Measurements from ENCODE around the gene TTLL7. TPM values are rescaled to one million over a fixed set of nuclear protein-coding genes. Genes with fewer than 3 reads are reported as not detected.
A peak's percentile ranks its signal among the peaks of the same experiment; 100 is the strongest.

Gene TTLL7
- total and polyA plus RNA-seq, 8 donors: 3.9 to 15.0 (median 6.4) TPM

DNA sequence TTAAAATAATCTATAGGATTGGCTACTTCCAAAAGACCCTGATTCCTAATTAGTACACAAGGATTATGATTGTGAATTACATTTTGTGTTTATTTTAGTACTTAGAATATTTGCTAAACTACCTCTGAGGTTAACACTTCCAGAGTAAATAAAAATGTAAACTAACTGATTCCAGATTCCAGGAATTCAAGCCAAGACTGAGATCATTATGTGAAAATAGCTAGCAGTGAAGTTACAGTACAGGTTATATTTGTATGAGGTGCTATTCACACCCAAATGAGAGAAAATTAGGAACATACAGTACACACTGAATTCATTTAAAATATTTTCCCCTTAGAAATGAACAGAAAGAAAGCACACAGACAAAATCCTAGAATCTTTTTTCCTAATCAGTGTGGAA, 28.8 kb downstream of the TTLL7 start:
- intact Hi-C loops (cut with DNase I): no loop called here
- ATAC-seq: no peak
- H3K27me3 ChIP-seq: no peaks in the 10 kb centered on the region

DNA sequence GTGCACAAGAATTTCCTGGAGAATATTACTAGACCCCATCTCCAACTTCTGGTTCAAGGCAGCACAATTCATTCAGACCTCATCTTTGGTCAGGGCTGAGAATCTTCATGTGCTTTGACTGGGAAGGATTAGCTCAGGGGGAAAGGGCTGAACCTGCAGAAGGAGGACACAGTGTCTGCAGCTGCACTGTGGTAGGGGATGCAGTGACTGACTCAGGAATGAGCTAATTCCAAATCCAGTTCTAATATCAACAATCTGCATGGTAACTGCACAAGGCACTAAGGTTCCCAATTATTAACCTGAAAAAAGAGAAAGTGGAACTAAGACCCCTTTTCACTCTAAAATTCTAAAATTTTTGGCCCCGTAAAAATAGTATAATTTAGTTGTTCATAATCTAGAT, 31.6 kb downstream of the TTLL7 start:
- no peak overlapping the region for H3K4me3 ChIP-seq
- no peaks in the 10 kb centered on the region for H3K27me3 ChIP-seq
- TF ChIP-seq, protein P1, sequence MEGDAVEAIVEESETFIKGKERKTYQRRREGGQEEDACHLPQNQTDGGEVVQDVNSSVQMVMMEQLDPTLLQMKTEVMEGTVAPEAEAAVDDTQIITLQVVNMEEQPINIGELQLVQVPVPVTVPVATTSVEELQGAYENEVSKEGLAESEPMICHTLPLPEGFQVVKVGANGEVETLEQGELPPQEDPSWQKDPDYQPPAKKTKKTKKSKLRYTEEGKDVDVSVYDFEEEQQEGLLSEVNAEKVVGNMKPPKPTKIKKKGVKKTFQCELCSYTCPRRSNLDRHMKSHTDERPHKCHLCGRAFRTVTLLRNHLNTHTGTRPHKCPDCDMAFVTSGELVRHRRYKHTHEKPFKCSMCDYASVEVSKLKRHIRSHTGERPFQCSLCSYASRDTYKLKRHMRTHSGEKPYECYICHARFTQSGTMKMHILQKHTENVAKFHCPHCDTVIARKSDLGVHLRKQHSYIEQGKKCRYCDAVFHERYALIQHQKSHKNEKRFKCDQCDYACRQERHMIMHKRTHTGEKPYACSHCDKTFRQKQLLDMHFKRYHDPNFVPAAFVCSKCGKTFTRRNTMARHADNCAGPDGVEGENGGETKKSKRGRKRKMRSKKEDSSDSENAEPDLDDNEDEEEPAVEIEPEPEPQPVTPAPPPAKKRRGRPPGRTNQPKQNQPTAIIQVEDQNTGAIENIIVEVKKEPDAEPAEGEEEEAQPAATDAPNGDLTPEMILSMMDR (IDR thresholded peaks at IDR 0.05): no peak
- no peak overlapping the region for H3K27ac ChIP-seq
- DNase-seq: no peak
- H3K36me3 ChIP-seq: no peaks in the 10 kb centered on the region
- ATAC-seq: no peak
- intact Hi-C loops (cut with DNase I): no loop called here
- no peaks in the 10 kb centered on the region for H3K4me1 ChIP-seq
- H3K9me3 ChIP-seq: no peaks in the 10 kb centered on the region

More for the DNA sequence above, 28.8 kb downstream of the TTLL7 start:
- Histone ChIP-seq H3K9me3 (no peaks in the 10 kb centered on the region), H3K4me3 (no peak overlapping the region), H3K4me1 (no peaks in the 10 kb centered on the region), H3K27ac (no peak overlapping the region), H3K36me3 (no peaks in the 10 kb centered on the region)
- TF ChIP-seq, protein P1 (IDR thresholded peaks at IDR 0.05): no peak
- DNase-seq: no peak

DNA sequence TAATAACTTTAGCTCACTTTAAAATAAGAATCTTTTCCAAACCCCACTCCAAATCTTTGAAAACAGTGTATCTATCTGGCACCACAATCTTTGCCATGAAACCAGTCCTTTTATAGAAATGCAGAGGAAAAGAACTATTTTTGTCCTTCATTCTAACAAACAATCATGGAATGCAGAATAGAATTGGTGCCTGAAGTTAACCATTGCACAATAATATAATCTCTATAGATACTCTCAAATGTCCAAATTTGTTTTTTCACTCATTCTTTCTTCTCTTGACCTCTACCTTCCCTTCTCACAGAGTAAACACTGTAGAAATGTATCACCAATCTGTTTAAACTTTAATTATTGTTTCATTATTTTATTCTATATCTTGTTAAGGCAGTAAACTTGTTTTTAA, 34.8 kb downstream of the TTLL7 start:
- Histone ChIP-seq H3K9me3 (no peaks in the 10 kb centered on the region), H3K27ac (no peak overlapping the region), H3K4me3 (no peak overlapping the region), H3K36me3 (no peaks in the 10 kb centered on the region), H3K4me1 (no peaks in the 10 kb centered on the region), H3K27me3 (no peaks in the 10 kb centered on the region)
- intact Hi-C loops (cut with DNase I): no loop called here
- no peak for DNase-seq
- TF ChIP-seq, protein P1 (IDR thresholded peaks at IDR 0.05): no peak
- ATAC-seq: no peak

DNA sequence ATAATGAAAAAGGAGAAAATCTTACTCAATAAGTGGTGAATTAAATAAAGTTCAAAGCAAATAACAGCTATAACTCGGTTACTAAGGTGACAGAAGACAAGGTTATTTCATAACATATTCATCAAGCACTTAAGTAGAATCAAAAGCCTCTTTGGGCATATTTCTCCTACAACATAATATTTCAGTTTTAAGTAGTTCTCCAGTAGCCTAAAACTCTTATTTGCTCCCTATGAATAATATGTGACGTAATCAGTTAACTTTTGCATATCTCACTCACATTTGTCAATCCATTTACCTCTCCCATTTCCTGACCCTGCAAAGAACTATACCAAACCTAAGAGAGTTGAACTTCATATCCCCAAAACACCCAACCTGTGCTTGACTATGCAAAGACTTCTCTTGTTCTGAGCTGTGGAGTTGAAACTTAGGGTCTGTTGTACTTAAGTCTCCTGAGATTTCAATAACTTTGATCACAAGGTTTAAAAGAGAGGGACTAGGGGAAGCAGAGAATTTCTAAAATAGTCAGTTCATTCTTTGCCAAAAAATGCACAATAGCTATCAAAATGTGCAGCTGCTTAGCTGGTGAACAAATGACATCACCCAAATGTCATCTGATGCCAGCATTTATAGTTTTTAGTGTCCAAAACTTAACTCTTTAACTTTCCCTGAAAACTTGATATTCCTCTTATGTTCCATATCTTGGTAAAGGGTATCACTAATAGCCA, 37.2 kb downstream of the TTLL7 start:
- H3K27ac ChIP-seq: no peak overlapping the region
- ATAC-seq: peak; percentile 68
- TF ChIP-seq, protein P1 (IDR thresholded peaks at IDR 0.05): no peak

DNA sequence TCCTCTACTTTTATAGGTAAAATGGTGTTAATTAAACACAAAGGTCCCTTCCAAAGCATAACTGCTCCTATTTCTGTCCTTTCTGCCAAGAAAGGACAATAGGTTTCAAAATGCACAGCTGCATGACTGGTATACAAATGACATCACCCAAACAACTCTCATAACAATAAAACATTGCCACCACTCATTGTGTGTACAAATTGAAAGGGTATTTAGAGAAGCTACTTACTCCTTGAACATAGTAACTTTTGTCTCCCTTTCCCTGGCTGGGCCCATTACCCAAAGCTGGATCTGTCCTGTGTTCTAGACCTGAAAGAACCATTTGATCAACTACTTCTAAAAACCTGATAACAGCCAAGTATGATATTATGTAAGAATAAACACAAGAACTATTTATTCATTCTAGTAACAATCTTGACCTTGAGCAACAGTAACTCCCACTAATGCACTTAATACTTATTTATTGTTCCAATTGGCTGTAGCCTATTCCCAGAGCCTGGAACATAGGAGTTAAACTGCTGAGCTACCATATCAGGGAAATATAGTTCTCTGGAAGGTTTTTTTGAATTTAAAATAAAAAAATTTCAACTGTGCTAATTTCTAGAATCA, 38.2 kb downstream of the TTLL7 start:
- no peak overlapping the region for H3K4me3 ChIP-seq
- no peaks in the 10 kb centered on the region for H3K9me3 ChIP-seq
- H3K36me3 ChIP-seq: no peaks in the 10 kb centered on the region
- H3K27me3 ChIP-seq: no peaks in the 10 kb centered on the region
- DNase-seq (no peak), ATAC-seq (peak; percentile 65)
- TF ChIP-seq, protein P1 (IDR thresholded peaks at IDR 0.05): no peak
- H3K27ac ChIP-seq: no peak overlapping the region
- H3K4me1 ChIP-seq: no peaks in the 10 kb centered on the region
- intact Hi-C loops (cut with DNase I): no loop called here

More for the DNA sequence above, 37.2 kb downstream of the TTLL7 start:
- Histone ChIP-seq H3K4me1 (no peaks in the 10 kb centered on the region), H3K9me3 (no peaks in the 10 kb centered on the region), H3K36me3 (no peaks in the 10 kb centered on the region), H3K4me3 (no peak overlapping the region), H3K27me3 (no peaks in the 10 kb centered on the region)
- DNase-seq: no peak
- intact Hi-C loops (cut with DNase I): no loop called here
